ENCODE measurements around the gene RANBP10. TPM values are rescaled to one million over a fixed set of nuclear protein-coding genes. Genes with fewer than 3 reads are reported as not detected.
"Not testable (repeated sequence)": the region's sequence is repeated elsewhere in the genome, so short reads cannot be mapped to it uniquely, and the experiment has no call there.

RANBP10 gene
- total and polyA plus RNA-seq, 5 donors from 2014 or later = 7.3 to 29.4 (median 8.7) TPM

- H3K27me3 ChIP-seq (ENCODE audit: control insufficient read depth, insufficient read depth, low read length) = not testable (repeated sequence)
Measured at GRCh38 chr16:67837190-67837589, 30.8 kb upstream of the RANBP10 start.

GRCh38 chr16:67834242-67834614 is 27.9 kb upstream of the RANBP10 start:
- ATAC-seq (ENCODE audit: low read depth in 2 of 2) (no peak), DNase-seq (no peak)
- Histone ChIP-seq H3K9me3 (ENCODE audit: control insufficient read depth in 2 of 2, low read length in 2 of 2) (no peaks in the 10 kb centered on the region), H3K36me3 (ENCODE audit: control insufficient read depth, insufficient read depth, low read length) (peaks cover 24% of the 10 kb centered on the region), H3K4me1 (ENCODE audit: control insufficient read depth, insufficient read depth, low read length, poor library complexity, severe bottlenecking) (peaks cover 16% of the 10 kb centered on the region), H3K27ac (ENCODE audit: insufficient read depth, low read length, poor library complexity, severe bottlenecking) (peak overlapping the region; percentile 47), H3K27me3 (ENCODE audit: control insufficient read depth, insufficient read depth, low read length) (no peaks in the 10 kb centered on the region), H3K4me3 (ENCODE audit: low read depth, low read length) (peak overlapping the region; percentile 83)
- no peaks in the 10 kb centered on the region for H3K9me3 Mint-ChIP-seq
- H3K4me1 Mint-ChIP-seq = peaks cover 6 to 17% (median 11%) of the 10 kb centered on the region in 4 donors
- peak overlapping the region; percentile 95 to 97 (median 96) for H3K4me3 Mint-ChIP-seq
- no peaks in the 10 kb centered on the region for H3K27me3 Mint-ChIP-seq
- H3K36me3 Mint-ChIP-seq = peaks cover 8% of the 10 kb centered on the region
- peak overlapping the region in 2 of 3 donors; percentile 82 to 94 for H3K27ac Mint-ChIP-seq

More at GRCh38 chr16:67837190-67837589, 30.8 kb upstream of the RANBP10 start:
- H3K4me1 ChIP-seq (ENCODE audit: control insufficient read depth, insufficient read depth, low read length, poor library complexity, severe bottlenecking) = peaks cover 21% of the 10 kb centered on the region
- H3K27ac Mint-ChIP-seq; DNase-seq; H3K4me3 ChIP-seq (ENCODE audit: low read depth, low read length); H3K36me3 ChIP-seq (ENCODE audit: control insufficient read depth, insufficient read depth, low read length); H3K27me3 Mint-ChIP-seq; H3K27ac ChIP-seq (ENCODE audit: insufficient read depth, low read length, poor library complexity, severe bottlenecking); ATAC-seq (ENCODE audit: low read depth in 2 of 2); H3K4me3 Mint-ChIP-seq; H3K9me3 ChIP-seq (ENCODE audit: control insufficient read depth in 2 of 2, low read length in 2 of 2); H3K36me3 Mint-ChIP-seq; H3K9me3 Mint-ChIP-seq: not testable (repeated sequence)
- peaks cover 6 to 24% (median 15%) of the 10 kb centered on the region in 4 donors for H3K4me1 Mint-ChIP-seq

GRCh38 chr16:67833415-67834241 is 27.3 kb upstream of the RANBP10 start:
- Mint-ChIP-seq H3K9me3 (no peaks in the 10 kb centered on the region), H3K27ac (peak overlapping the region; percentile 61 to 94 (median 82)), H3K36me3 (peaks cover 8% of the 10 kb centered on the region), H3K4me3 (peak overlapping the region; percentile 95 to 97 (median 96)), H3K27me3 (no peaks in the 10 kb centered on the region), H3K4me1 (peaks cover 6 to 17% (median 11%) of the 10 kb centered on the region in 4 donors)
- ATAC-seq (ENCODE audit: low read depth in 2 of 2) (peak; percentile 99), DNase-seq (peak; percentile 89 to 93 (median 92))
- Histone ChIP-seq H3K36me3 (ENCODE audit: control insufficient read depth, insufficient read depth, low read length) (peaks cover 29% of the 10 kb centered on the region), H3K9me3 (ENCODE audit: control insufficient read depth in 2 of 2, low read length in 2 of 2) (no peaks in the 10 kb centered on the region), H3K4me1 (ENCODE audit: control insufficient read depth, insufficient read depth, low read length, poor library complexity, severe bottlenecking) (peaks cover 16% of the 10 kb centered on the region), H3K4me3 (ENCODE audit: low read depth, low read length) (peak overlapping the region; percentile 83), H3K27ac (ENCODE audit: insufficient read depth, low read length, poor library complexity, severe bottlenecking) (peak overlapping the region; percentile 47), H3K27me3 (ENCODE audit: control insufficient read depth, insufficient read depth, low read length) (no peaks in the 10 kb centered on the region)

GRCh38 chr16:67833030-67833414 is 26.7 kb upstream of the RANBP10 start:
- H3K27ac Mint-ChIP-seq = peak overlapping the region in 2 of 3 donors; percentile 56 to 82
- H3K9me3 Mint-ChIP-seq = no peaks in the 10 kb centered on the region
- peaks cover 6 to 17% (median 11%) of the 10 kb centered on the region in 4 donors for H3K4me1 Mint-ChIP-seq
- H3K27me3 ChIP-seq (ENCODE audit: control insufficient read depth, insufficient read depth, low read length) = no peaks in the 10 kb centered on the region
- peaks cover 33% of the 10 kb centered on the region for H3K36me3 ChIP-seq (ENCODE audit: control insufficient read depth, insufficient read depth, low read length)
- H3K9me3 ChIP-seq (ENCODE audit: control insufficient read depth in 2 of 2, low read length in 2 of 2) = no peaks in the 10 kb centered on the region
- H3K4me3 Mint-ChIP-seq = peak overlapping the region; percentile 95 to 97 (median 96)
- H3K4me1 ChIP-seq (ENCODE audit: control insufficient read depth, insufficient read depth, low read length, poor library complexity, severe bottlenecking) = peaks cover 16% of the 10 kb centered on the region
- no peaks in the 10 kb centered on the region for H3K27me3 Mint-ChIP-seq
- no peak for DNase-seq
- H3K4me3 ChIP-seq (ENCODE audit: low read depth, low read length) = peak overlapping the region; percentile 83
- H3K27ac ChIP-seq (ENCODE audit: insufficient read depth, low read length, poor library complexity, severe bottlenecking) = peak overlapping the region; percentile 47
- H3K36me3 Mint-ChIP-seq = peaks cover 8% of the 10 kb centered on the region
- no peak for ATAC-seq (ENCODE audit: low read depth in 2 of 2)

GRCh38 chr16:67828651-67829050 is 22.3 kb upstream of the RANBP10 start:
- H3K27me3 Mint-ChIP-seq = no peaks in the 10 kb centered on the region
- Histone ChIP-seq H3K9me3 (ENCODE audit: control insufficient read depth in 2 of 2, low read length in 2 of 2) (no peaks in the 10 kb centered on the region), H3K27ac (ENCODE audit: insufficient read depth, low read length, poor library complexity, severe bottlenecking) (no peak overlapping the region), H3K36me3 (ENCODE audit: control insufficient read depth, insufficient read depth, low read length) (peaks cover 33% of the 10 kb centered on the region), H3K4me1 (ENCODE audit: control insufficient read depth, insufficient read depth, low read length, poor library complexity, severe bottlenecking) (peaks cover 11% of the 10 kb centered on the region), H3K4me3 (ENCODE audit: low read depth, low read length) (no peak overlapping the region), H3K27me3 (ENCODE audit: control insufficient read depth, insufficient read depth, low read length) (no peaks in the 10 kb centered on the region)
- peak overlapping the region in 1 of 3 donors; percentile 31 for H3K27ac Mint-ChIP-seq
- no peak for ATAC-seq (ENCODE audit: low read depth in 2 of 2)
- H3K4me1 Mint-ChIP-seq = peaks cover 1 to 12% (median 6%) of the 10 kb centered on the region in 4 donors
- H3K9me3 Mint-ChIP-seq = no peaks in the 10 kb centered on the region
- H3K36me3 Mint-ChIP-seq = peaks cover 8% of the 10 kb centered on the region
- DNase-seq = no peak
- peak overlapping the region in 1 of 4 donors; percentile 38 for H3K4me3 Mint-ChIP-seq

GRCh38 chr16:67825906-67826305 is 19.5 kb upstream of the RANBP10 start:
- Mint-ChIP-seq H3K4me3 (no peak overlapping the region), H3K9me3 (no peaks in the 10 kb centered on the region), H3K4me1 (no peaks in the 10 kb centered on the region), H3K27me3 (no peaks in the 10 kb centered on the region), H3K36me3 (peaks cover 7% of the 10 kb centered on the region), H3K27ac (no peak overlapping the region)
- H3K4me3 ChIP-seq (ENCODE audit: low read depth, low read length) = no peak overlapping the region
- H3K36me3 ChIP-seq (ENCODE audit: control insufficient read depth, insufficient read depth, low read length) = peaks cover 24% of the 10 kb centered on the region
- no peaks in the 10 kb centered on the region for H3K9me3 ChIP-seq (ENCODE audit: control insufficient read depth in 2 of 2, low read length in 2 of 2)
- ATAC-seq (ENCODE audit: low read depth in 2 of 2) (no peak), DNase-seq (no peak)
- H3K4me1 ChIP-seq (ENCODE audit: control insufficient read depth, insufficient read depth, low read length, poor library complexity, severe bottlenecking) = no peaks in the 10 kb centered on the region
- H3K27me3 ChIP-seq (ENCODE audit: control insufficient read depth, insufficient read depth, low read length) = no peaks in the 10 kb centered on the region
- H3K27ac ChIP-seq (ENCODE audit: insufficient read depth, low read length, poor library complexity, severe bottlenecking) = no peak overlapping the region

GRCh38 chr16:67825119-67825518 is 18.8 kb upstream of the RANBP10 start:
- Mint-ChIP-seq H3K36me3 (peaks cover 4% of the 10 kb centered on the region), H3K9me3 (no peaks in the 10 kb centered on the region), H3K4me3 (no peak overlapping the region), H3K27ac (no peak overlapping the region), H3K27me3 (peaks cover 2% of the 10 kb centered on the region), H3K4me1 (no peaks in the 10 kb centered on the region)
- Histone ChIP-seq H3K27me3 (ENCODE audit: control insufficient read depth, insufficient read depth, low read length) (no peaks in the 10 kb centered on the region), H3K4me1 (ENCODE audit: control insufficient read depth, insufficient read depth, low read length, poor library complexity, severe bottlenecking) (no peaks in the 10 kb centered on the region), H3K9me3 (ENCODE audit: control insufficient read depth in 2 of 2, low read length in 2 of 2) (no peaks in the 10 kb centered on the region), H3K27ac (ENCODE audit: insufficient read depth, low read length, poor library complexity, severe bottlenecking) (no peak overlapping the region), H3K36me3 (ENCODE audit: control insufficient read depth, insufficient read depth, low read length) (peaks cover 18% of the 10 kb centered on the region), H3K4me3 (ENCODE audit: low read depth, low read length) (no peak overlapping the region)
- DNase-seq (no peak), ATAC-seq (ENCODE audit: low read depth in 2 of 2) (no peak)

- Histone ChIP-seq H3K4me1 (ENCODE audit: control insufficient read depth, insufficient read depth, low read length, poor library complexity, severe bottlenecking) (no peaks in the 10 kb centered on the region), H3K36me3 (ENCODE audit: control insufficient read depth, insufficient read depth, low read length) (no peaks in the 10 kb centered on the region), H3K27me3 (ENCODE audit: control insufficient read depth, insufficient read depth, low read length) (no peaks in the 10 kb centered on the region), H3K9me3 (ENCODE audit: control insufficient read depth in 2 of 2, low read length in 2 of 2) (no peaks in the 10 kb centered on the region), H3K27ac (ENCODE audit: insufficient read depth, low read length, poor library complexity, severe bottlenecking) (no peak overlapping the region), H3K4me3 (ENCODE audit: low read depth, low read length) (no peak overlapping the region)
- no peaks in the 10 kb centered on the region for H3K36me3 Mint-ChIP-seq
- no peak overlapping the region for H3K4me3 Mint-ChIP-seq
- no peaks in the 10 kb centered on the region for H3K4me1 Mint-ChIP-seq
- DNase-seq (no peak), ATAC-seq (ENCODE audit: low read depth in 2 of 2) (no peak)
- H3K27me3 Mint-ChIP-seq = peaks cover 5% of the 10 kb centered on the region
- H3K9me3 Mint-ChIP-seq = no peaks in the 10 kb centered on the region
- no peak overlapping the region for H3K27ac Mint-ChIP-seq
Measured at GRCh38 chr16:67822511-67822910, 16.2 kb upstream of the RANBP10 start.

Measured in CD4-positive, CD25-positive, alpha-beta regulatory T cell (primary cell).